GM18951 (cell line): Measurements from ENCODE around the gene H6PD.

Experiments
- POLR2A ChIP-seq: IDR thresholded peaks from 4 replicates; pipeline ENCODE4 v1.6.1; 2011; ENCODE audit warnings: mild to moderate bottlenecking; ENCODE audit not compliant: insufficient read length, insufficient read depth; ENCODE audit errors: extremely low read depth
- in situ Hi-C: fragments of 300-500 bp; cut with MboI; formaldehyde crosslinking; loops from one replicate; pipeline ENCODE4 v1.12.0; 2022; ENCODE audit warnings: low sequenced_read_pairs, mixed read lengths, inconsistent platforms; ENCODE audit not compliant: unreplicated experiment

Gene H6PD

DNA sequence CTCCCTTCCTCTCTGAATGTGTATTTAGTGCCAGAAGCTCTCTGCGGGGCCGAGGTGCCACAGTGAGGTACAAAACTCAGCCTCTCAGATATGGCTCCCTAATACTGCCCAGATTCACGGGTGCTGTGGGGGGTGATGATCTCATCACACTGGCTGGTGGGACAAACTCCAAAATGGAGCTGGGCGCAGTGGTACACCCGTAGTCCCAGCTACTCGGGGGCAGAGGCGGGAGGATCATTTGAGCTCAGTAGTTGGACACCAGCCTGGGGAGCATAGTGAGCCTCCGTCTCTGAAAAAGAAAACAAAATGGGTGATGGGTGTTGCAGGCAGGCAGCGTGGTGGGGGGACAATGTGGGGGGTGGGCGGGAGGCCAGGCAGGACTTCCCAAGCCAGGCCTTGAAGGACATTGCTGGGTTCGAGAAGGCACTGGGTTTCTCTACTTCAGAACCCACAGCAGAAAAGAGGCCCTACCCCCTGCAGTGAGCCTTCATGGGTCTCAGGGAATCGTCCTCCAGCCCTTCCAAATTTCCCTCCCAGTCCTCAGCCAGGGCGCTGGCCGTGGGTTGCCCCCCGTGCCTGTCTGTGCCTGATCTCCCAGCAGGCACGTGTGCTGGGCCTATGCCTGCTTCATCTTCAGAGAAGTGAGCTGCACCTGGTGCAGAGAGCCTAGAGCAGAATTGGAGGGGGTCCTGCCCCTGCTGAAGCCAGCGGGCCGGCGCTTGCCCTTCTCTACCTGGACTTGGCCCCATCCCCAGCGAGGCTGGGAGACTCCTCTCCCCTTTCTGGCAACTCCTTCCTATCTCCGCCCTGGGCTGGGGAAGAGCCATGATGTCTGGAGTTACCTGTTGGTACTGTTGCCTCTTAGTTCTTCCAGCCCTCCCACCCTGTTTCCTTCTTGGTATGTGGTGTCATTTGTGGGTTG lies 14.0 kb downstream of the H6PD start:
- TF ChIP-seq POLR2A = no peak
- in situ Hi-C loops = no loop called here

DNA sequence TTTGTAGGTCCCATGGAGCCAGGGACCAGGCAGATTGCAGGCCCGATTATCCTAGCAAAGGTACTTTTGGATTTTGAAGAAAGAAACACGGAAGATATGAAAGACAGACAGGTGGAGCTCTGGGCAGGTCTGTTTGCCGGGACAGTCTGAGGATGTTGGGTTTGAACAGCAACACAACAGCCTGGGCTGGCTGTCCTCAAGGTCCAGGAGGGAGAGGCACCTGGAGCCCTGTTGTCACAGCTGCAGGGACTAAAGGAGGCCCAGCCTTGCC lies 14.6 kb downstream of the H6PD start:
- no peak for TF ChIP-seq POLR2A

DNA sequence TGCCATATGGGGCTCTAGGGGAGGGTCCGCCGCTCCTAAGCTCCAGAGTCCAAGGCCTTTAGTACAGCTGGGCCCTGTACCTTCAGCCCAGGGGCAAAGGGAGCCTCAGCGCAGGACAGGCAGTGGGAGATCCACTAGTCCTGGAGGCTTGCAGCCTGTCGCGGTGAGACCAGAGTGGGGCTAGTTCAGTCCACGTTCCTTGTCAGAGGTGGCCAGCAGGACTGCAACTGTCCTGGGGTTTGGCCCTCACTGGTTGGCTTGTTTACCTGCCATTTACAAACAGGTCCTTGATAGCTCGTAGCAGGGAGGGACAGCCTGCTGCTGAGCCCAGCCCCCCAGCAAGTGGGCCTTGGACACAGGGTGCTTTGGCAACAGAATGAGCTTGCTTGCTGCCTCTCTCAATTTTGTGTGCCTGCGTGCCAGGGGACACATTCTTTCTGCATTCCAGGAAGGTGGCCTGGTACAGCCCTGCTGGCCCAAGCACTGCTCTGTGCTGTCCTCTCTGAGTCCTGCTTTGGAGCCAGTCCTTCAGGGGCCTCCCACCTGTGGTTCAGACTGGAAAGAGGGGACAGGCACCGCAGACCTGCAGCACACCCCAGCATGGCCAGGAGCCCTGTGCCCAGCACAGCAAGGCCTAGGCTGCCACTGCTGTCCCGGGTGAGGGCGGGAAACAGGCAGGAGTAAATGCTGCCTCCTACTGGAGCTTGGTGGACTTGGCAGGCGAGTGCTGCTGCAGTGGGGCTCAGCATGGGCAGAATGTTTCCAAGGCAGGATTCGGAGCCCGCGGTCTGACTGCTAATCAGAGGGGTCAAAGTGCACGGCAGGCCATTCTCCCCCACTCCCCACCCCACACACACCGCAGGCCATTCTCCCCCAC lies 15.2 kb downstream of the H6PD start:
- no peak for TF ChIP-seq POLR2A
- in situ Hi-C loops = no loop called here

More for the DNA sequence above, 14.6 kb downstream of the H6PD start:
- in situ Hi-C loops = no loop called here

DNA sequence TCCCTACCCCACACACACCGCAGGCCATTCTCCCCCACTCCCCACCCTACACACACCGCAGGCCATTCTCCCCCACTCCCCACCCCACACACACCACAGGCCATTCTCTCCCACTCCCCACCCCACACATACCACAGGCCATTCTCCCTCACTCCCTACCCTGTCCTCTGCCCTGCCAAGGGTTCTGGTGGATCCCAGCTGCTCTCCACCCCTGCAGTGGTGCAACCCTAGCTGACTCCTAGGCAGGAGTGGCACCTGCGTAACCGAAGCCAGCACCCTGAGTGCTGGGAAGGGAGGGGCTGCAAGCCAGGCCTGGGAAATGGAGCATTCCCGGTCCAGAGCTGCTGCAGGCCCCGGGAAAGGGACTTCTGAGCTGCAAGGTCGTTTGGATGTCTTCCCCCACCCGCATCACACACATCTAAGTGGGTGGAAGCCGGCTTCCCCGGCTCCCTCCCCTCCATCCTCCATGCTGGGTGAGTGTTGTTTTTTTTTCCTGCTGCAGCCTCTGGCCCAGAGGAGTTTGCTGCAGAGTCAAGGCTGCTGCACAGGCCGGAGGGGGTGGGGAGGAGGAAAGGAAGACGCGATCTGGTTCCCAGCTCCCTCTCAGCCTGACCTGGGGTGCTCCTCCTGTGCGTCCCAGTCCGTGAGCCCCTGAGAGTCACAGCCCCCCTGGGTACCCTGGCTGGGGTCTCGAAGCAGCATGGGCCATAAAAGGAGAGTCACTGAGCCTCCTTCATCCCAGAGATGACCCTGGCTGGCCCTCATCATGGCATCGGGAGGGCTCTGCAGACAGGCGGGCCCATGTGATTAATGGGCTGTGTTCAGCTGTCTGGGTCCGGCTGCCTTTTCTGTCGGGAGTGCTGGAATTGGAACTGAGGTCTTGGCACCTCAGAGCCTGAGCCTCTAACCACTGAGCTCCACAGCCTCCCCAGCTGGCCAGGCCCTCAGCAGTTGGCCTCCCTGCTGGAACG lies 16.1 kb downstream of the H6PD start:
- in situ Hi-C loops = no loop called here
- TF ChIP-seq POLR2A = no peak

DNA sequence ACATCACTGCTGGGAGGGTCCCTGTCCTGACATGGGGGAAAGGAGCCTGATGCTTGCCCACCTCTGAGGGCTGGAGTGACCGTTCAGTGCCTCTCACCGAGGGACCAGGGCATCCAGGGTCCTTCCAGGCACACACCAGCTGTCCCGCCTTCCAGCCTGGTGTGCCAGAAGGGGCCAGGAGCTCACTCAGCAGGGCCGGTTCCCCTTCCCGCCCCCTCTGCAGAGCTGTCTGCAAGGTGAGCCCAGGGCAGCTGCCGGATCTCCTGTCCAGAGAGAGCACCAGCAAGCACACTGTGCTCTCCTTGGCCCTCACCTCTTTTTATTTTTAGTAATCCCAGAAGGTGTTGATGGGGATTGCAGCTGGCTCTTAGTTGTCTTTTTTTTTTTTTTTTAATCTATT lies 16.9 kb downstream of the H6PD start:
- in situ Hi-C loops = no loop called here
- TF ChIP-seq POLR2A = no peak

DNA sequence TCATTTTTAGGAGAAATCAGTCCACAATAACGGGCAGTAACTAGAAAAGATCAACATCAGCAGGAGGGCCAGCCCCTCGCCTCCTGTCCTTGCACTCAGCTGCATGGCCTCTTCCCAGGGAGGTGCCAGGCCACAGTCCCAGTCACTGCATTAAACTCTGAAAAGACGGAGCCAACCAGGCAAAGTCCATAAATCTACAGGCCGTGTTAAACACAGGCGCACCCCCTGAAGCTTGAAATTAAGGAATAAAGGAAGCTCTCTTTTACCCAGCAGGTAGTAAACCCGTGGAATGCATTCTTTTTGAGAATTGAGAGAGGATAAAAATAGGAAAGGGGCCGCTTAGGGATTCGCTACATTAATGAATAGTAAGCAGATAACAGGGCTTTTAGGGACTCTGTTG lies 18.4 kb downstream of the H6PD start:
- in situ Hi-C loops = no loop called here
- TF ChIP-seq POLR2A = no peak

DNA sequence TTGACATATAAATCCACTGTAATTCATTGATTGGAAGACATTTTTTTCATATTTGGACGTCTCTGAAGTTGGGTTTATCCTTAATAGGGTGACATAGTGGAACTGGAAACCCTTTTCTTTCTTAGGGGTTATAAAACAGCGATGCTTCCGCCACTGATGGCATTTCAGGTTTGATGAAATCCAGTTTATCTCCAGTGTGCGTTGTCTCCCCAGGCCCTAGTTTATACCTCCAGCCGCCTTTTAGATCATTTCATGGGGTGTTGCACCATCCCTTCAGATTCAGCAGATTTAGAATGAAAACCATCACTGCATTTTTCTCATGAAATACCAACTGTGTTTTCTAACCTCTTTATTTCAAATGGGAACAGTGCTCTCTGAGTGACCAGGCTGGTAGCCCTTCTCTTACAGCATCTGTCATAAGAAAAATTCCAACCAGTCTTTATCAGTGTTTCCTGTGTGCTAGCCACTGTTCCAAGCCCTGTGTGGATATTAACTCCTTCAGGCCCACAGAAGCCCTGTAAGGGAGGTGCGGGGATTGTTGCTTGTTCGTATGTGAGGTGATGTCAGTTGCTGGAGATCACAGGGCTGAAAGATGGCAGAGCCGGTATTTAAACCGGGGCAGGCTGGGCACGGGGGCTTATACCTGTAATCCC lies 19.0 kb downstream of the H6PD start:
- in situ Hi-C loops = no loop called here
- TF ChIP-seq POLR2A = no peak

DNA sequence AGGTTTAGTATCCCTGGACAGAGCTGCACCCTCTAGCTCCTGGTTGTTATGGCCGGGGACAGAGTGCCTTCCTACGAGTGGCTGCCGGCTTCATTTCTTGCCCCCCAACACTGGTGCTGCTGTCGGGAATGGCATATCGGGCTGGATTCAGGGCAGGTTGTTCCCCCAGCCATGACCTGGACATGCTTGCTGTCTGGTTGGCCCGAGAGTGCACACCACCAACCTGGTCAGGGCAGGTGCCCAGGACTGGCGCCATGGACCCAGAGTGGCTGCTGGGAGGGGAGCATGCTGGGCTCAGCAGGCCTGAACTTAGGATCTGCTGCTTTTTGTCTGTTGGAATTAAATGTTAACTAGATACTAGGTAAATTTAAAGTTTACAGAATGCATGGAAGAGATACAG lies 21.8 kb downstream of the H6PD start:
- no peak for TF ChIP-seq POLR2A
- in situ Hi-C loops = no loop called here

DNA sequence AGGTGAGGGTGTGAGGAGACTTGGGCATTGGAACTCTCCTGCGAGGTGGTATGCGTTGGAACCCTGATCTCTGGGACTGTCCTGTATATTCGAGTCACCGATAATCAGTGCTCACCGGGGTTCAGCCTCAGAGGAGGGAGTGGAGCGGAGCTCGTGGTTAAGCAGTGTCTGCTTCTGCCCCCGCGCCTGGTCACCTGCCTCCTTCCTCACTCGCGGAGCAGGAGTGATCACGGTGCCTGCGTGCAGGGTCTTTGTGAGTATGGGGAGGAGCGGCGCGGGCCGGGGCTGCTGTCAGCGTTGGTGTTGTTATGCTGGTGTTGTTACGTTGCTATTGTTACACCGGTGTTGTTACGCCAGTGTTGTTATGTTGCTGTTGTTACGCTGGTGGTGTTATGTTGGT lies 23.3 kb downstream of the H6PD start:
- no peak for TF ChIP-seq POLR2A
- in situ Hi-C loops = no loop called here

DNA sequence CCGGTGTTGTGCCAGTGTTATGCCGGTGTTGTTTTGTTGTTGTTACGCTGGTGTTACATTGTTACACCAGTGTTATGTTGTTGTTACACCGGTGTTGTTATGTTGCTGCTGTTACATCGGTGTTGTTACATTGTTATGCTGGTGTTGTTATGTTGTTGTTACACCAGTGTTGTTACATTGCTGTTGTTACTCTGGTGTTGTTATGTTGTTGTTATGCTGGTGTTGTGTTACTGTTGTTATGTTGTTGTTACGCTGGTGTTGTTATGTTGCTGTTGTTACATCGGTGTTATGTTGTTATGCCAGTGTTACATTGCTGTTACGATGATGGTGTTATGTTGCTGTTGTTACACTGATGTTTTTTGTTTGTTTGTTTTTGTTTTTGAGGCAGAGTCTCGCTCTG lies 24.1 kb downstream of the H6PD start:
- TF ChIP-seq POLR2A = no peak
- in situ Hi-C loops = no loop called here

DNA sequence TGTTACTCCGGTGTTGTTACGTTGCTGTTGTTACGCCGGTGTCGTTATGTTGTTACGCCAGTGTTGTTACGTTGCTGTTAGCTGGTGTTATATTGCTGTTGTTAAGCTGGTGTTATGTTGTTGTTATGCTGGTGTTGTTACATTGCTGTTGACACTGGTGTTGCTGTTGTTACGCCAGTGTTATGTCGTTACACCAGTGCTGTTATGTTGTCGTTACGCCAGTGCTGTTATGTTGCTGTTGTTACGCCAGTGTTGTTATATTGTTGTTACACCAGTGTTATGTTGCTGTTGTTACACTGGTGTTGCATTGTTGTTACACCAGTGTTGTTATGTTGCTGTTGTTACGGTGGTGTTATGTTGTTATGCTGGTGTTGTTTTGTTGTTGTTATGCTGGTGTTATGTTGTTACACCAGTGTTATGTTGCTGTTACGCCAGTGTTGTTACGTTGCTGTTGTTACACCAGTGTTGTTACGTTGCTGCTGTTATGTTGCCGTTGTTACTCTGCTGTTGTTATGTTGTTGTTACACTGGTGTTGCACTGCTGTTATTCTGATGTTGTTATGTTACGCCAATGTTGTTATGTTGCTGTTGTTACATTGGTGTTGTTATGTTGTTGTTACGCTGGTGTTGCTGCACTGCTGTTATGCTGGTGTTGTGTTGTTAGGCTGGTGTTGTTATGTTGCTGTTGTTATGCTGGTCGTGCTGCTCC lies 25.6 kb downstream of the H6PD start:
- no peak for TF ChIP-seq POLR2A
- in situ Hi-C loops = no loop called here

DNA sequence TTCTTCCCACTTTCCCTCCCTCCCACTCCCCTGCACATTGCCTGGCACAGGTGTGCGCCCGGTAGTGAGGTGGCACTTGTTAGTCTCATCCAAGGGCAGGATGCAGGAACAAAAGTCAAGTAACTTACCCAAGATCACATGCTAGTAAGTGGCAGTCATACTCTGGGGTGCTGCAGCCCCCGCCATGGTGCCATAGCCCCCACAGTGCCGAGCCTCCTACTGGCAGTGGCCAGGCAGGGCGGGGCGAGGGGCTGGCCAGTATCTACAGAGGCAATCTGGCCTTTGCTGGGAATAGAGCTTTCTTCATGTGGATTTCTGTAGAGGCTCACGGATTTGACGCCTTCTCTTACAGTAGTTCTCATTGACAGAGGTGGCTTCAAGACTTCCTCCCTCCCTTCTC lies 26.9 kb downstream of the H6PD start:
- no peak for TF ChIP-seq POLR2A
- in situ Hi-C loops = no loop called here
